GOT3 (cell line): Measurements from ENCODE around the gene SH3BGR.

Experiments used
- DNase-seq: peaks from one replicate; lab custom pipeline; 2025; ENCODE audit warnings: mixed read lengths; lab: John Stamatoyannopoulos, UW

SH3BGR gene

GRCh38 chr21:39552856-39553255 is 101.1 kb downstream of the SH3BGR start:
- DNase-seq = no peak

GRCh38 chr21:39553331-39553730 is 101.6 kb downstream of the SH3BGR start:
- no peak for DNase-seq

- no peak for DNase-seq
Observed at GRCh38 chr21:39555911-39556590, 104.3 kb downstream of the SH3BGR start.

- no peak for DNase-seq
Observed at GRCh38 chr21:39559511-39559910, 107.7 kb downstream of the SH3BGR start.

GRCh38 chr21:39561140-39561539 is 109.4 kb downstream of the SH3BGR start:
- DNase-seq = no peak

- no peak for DNase-seq
Observed at GRCh38 chr21:39562791-39563770, 111.3 kb downstream of the SH3BGR start.

- no peak for DNase-seq
Observed at GRCh38 chr21:39564200-39564599, 112.4 kb downstream of the SH3BGR start.
